K562 (cell line): Measurements from ENCODE around the gene SOAT1. TPM values are rescaled to one million over a fixed set of nuclear protein-coding genes. Genes with fewer than 3 reads are reported as not detected.

ENCODE experiments used
- BCOR ChIP-seq: fragments of 450-650 bp; IDR thresholded peaks from 2 replicates; pipeline ENCODE4 v1.6.1; 2016
- BDP1 ChIP-seq: IDR thresholded peaks from 3 replicates; pipeline ENCODE4 v1.6.1; 2011; ENCODE audit not compliant: insufficient read length, insufficient read depth
- CHD2 ChIP-seq: IDR thresholded peaks from 2 replicates; pipeline ENCODE4 v1.6.1; 2011; ENCODE audit warnings: low read depth, low read length
- DPF2 ChIP-seq: fragments of 450-650 bp; IDR thresholded peaks from 2 replicates; pipeline ENCODE4 v1.6.1; 2016
- ELF4 ChIP-seq: fragments of 450-650 bp; formaldehyde crosslinking; IDR thresholded peaks from 2 replicates; pipeline ENCODE4 v1.4.0; 2022; ENCODE audit warnings: missing genetic modification characterization
- FOXJ2 ChIP-seq: fragments of 200-800 bp; sonication (Bioruptor generic); IDR thresholded peaks from 2 replicates; pipeline ENCODE4 v1.6.1; 2016; ENCODE audit warnings: missing genetic modification characterization, missing compliant biosample characterization
- KAT7 ChIP-seq: sonication (generic); formaldehyde crosslinking; IDR thresholded peaks from 2 replicates; pipeline ENCODE4 v1.8.0; 2022; ENCODE audit warnings: missing genetic modification reagents, mild to moderate bottlenecking, borderline replicate concordance
- RBM22 ChIP-seq: fragments of 200-400 bp; formaldehyde crosslinking; IDR thresholded peaks from 2 replicates; pipeline ENCODE4 v1.6.1; 2018; ENCODE audit warnings: low read length, low read depth; ENCODE audit not compliant: poor library complexity, severe bottlenecking
- RFX1 ChIP-seq: fragments of 450-650 bp; IDR thresholded peaks from 2 replicates; pipeline ENCODE4 v1.6.1; 2016; ENCODE audit warnings: mild to moderate bottlenecking, moderate library complexity
- RHOXF2B ChIP-seq: fragments of 250-450 bp; sonication (Bioruptor Pico); conservative IDR thresholded peaks from 2 replicates; pipeline ENCODE4 v1.5.1; 2021
- SIN3B ChIP-seq: fragments of 450-650 bp; IDR thresholded peaks from 2 replicates; pipeline ENCODE4 v1.6.1; 2017; ENCODE audit warnings: low read depth, mild to moderate bottlenecking, moderate library complexity
- SIX5 ChIP-seq, 2 experiments: IDR thresholded peaks; 2 replicates each; pipeline ENCODE4 v1.6.1; 2011; ENCODE audit warnings: low read length in 2 of 2, borderline replicate concordance in 1 of 2, low read depth in 1 of 2, mild to moderate bottlenecking in 1 of 2, moderate library complexity in 1 of 2; ENCODE audit not compliant: insufficient read depth in 1 of 2
- SMARCA4 ChIP-seq: fragments of 450-650 bp; IDR thresholded peaks from 2 replicates; pipeline ENCODE4 v1.6.1; 2016
- SUPT5H ChIP-seq: fragments of 450-650 bp; IDR thresholded peaks from 2 replicates; pipeline ENCODE4 v1.6.1; 2016
- ZNF347 ChIP-seq: fragments of 450-650 bp; formaldehyde crosslinking; IDR thresholded peaks from 2 replicates; pipeline ENCODE4 v1.4.0; 2020; ENCODE audit warnings: low read depth, mild to moderate bottlenecking, moderate library complexity
- polyA plus RNA-seq, 8 experiments: library from polyadenylated mRNA; depleted of rRNA in 4 of 8; stranded (reverse) in 5 of 8; unstranded in 3 of 8; fragments of >200 nt; fragmentation: Nextera tagmentation in 2 of 8; fragmentation: Illumina TruSeq in 1 of 8; extraction: Ambion mirVana in 2 of 8; extraction: Trizol in 1 of 8; gene quantifications; 2 replicates each; pipeline versions ENCODE4 v1.2.1 to v1.2.3, GENCODE V29; 2011 to 2014; ENCODE audit warnings: inconsistent platforms in 1 of 8, missing spikeins in 1 of 8
- total RNA-seq, 7 experiments: library from RNA; depleted of rRNA in 6 of 7; stranded (reverse); fragments of >200 nt in 6 of 7; fragmentation: Illumina TruSeq in 2 of 7; extraction: Trizol in 2 of 7; gene quantifications; 2 replicates each; pipeline versions ENCODE4 v1.2.1 to v1.2.3, GENCODE V29; 2011 to 2021; ENCODE audit warnings: low replicate concordance in 1 of 7
- TF ChIP-seq, protein P1 (sequence below): fragments of 250-450 bp; sonication (Bioruptor Pico); IDR thresholded peaks from 2 replicates; pipeline ENCODE4 v1.4.0; 2020
- TF ChIP-seq, protein P2 (sequence below): fragments of 250-450 bp; sonication (Bioruptor Pico); IDR thresholded peaks from 2 replicates; pipeline ENCODE4 v1.4.0; 2020; ENCODE audit warnings: mild to moderate bottlenecking
- TF ChIP-seq, protein P3 (sequence below): fragments of 250-450 bp; sonication (Bioruptor Pico); IDR thresholded peaks from 2 replicates; pipeline ENCODE4 v1.4.0; 2020; ENCODE audit warnings: mild to moderate bottlenecking, moderate library complexity

SOAT1 gene
- total and polyA plus RNA-seq, 9 of the 15 experiments (the other 6 are each of a cell fraction or from before 2014, with no cell fraction given), result 5.5 to 29.1 (median 17.3) TPM

DNA sequence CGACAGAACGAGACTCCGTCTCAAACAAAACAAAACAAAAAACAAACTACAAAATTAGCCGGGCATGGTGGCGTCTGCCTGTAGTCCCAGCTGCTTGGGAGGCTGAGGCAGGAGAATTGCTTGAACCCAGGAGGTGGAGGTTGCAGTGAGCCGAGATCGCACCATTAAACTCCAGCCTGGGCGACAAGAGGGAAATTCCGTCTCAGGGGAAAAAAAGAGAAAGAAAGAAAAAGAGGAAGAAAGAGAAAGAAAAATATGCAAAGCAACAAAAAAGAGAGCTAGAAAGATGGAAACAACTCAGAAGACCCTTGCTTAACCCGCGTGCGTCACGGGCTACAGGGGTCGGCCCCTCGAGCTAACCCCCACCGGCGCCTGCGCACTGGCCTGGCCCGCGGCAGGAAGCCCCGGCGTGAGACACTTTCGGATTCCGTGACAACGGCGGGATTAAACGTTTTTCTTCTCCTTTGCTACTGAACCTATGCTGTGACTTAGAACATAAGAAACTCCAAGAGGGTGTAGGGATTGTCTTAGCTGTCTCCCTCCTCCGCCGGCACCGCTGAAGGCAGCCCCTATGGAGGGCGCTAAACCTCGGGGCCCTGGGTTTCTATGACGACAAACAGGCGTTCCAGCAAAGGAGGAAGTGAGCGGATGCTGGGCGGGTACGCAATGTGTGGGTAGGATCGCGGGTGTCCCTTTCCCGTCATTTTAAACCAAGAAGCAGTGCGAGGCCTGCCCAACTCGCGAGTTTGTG, 71.9 kb downstream of the SOAT1 start, which contains the start of gene AXDND1 (continued):
- TF ChIP-seq, protein P1, sequence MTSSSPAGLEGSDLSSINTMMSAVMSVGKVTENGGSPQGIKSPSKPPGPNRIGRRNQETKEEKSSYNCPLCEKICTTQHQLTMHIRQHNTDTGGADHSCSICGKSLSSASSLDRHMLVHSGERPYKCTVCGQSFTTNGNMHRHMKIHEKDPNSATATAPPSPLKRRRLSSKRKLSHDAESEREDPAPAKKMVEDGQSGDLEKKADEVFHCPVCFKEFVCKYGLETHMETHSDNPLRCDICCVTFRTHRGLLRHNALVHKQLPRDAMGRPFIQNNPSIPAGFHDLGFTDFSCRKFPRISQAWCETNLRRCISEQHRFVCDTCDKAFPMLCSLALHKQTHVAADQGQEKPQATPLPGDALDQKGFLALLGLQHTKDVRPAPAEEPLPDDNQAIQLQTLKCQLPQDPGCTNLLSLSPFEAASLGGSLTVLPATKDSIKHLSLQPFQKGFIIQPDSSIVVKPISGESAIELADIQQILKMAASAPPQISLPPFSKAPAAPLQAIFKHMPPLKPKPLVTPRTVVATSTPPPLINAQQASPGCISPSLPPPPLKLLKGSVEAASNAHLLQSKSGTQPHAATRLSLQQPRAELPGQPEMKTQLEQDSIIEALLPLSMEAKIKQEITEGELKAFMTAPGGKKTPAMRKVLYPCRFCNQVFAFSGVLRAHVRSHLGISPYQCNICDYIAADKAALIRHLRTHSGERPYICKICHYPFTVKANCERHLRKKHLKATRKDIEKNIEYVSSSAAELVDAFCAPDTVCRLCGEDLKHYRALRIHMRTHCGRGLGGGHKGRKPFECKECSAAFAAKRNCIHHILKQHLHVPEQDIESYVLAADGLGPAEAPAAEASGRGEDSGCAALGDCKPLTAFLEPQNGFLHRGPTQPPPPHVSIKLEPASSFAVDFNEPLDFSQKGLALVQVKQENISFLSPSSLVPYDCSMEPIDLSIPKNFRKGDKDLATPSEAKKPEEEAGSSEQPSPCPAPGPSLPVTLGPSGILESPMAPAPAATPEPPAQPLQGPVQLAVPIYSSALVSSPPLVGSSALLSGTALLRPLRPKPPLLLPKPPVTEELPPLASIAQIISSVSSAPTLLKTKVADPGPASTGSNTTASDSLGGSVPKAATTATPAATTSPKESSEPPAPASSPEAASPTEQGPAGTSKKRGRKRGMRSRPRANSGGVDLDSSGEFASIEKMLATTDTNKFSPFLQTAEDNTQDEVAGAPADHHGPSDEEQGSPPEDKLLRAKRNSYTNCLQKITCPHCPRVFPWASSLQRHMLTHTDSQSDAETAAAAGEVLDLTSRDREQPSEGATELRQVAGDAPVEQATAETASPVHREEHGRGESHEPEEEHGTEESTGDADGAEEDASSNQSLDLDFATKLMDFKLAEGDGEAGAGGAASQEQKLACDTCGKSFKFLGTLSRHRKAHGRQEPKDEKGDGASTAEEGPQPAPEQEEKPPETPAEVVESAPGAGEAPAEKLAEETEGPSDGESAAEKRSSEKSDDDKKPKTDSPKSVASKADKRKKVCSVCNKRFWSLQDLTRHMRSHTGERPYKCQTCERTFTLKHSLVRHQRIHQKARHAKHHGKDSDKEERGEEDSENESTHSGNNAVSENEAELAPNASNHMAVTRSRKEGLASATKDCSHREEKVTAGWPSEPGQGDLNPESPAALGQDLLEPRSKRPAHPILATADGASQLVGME, result no peak
- TF ChIP-seq BCOR, result peak; percentile 79
- peak; percentile 64; the same call in 1 of the 2 replicates for TF ChIP-seq CHD2
- TF ChIP-seq RFX1, result peak; percentile 99
- TF ChIP-seq FOXJ2 (tag), result peak; percentile 78; the same call in 1 of the 2 replicates
- peak; percentile 75; the same call in 1 of the 2 replicates for TF ChIP-seq KAT7
- TF ChIP-seq, protein P2, sequence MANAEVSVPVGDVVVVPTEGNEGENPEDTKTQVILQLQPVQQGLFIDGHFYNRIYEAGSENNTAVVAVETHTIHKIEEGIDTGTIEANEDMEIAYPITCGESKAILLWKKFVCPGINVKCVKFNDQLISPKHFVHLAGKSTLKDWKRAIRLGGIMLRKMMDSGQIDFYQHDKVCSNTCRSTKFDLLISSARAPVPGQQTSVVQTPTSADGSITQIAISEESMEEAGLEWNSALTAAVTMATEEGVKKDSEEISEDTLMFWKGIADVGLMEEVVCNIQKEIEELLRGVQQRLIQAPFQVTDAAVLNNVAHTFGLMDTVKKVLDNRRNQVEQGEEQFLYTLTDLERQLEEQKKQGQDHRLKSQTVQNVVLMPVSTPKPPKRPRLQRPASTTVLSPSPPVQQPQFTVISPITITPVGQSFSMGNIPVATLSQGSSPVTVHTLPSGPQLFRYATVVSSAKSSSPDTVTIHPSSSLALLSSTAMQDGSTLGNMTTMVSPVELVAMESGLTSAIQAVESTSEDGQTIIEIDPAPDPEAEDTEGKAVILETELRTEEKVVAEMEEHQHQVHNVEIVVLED, result no peak
- no peak for TF ChIP-seq RHOXF2B (CRISPR knock-in tag)
- no peak for TF ChIP-seq ZNF347 (CRISPR knock-in tag)
- TF ChIP-seq, protein P3, sequence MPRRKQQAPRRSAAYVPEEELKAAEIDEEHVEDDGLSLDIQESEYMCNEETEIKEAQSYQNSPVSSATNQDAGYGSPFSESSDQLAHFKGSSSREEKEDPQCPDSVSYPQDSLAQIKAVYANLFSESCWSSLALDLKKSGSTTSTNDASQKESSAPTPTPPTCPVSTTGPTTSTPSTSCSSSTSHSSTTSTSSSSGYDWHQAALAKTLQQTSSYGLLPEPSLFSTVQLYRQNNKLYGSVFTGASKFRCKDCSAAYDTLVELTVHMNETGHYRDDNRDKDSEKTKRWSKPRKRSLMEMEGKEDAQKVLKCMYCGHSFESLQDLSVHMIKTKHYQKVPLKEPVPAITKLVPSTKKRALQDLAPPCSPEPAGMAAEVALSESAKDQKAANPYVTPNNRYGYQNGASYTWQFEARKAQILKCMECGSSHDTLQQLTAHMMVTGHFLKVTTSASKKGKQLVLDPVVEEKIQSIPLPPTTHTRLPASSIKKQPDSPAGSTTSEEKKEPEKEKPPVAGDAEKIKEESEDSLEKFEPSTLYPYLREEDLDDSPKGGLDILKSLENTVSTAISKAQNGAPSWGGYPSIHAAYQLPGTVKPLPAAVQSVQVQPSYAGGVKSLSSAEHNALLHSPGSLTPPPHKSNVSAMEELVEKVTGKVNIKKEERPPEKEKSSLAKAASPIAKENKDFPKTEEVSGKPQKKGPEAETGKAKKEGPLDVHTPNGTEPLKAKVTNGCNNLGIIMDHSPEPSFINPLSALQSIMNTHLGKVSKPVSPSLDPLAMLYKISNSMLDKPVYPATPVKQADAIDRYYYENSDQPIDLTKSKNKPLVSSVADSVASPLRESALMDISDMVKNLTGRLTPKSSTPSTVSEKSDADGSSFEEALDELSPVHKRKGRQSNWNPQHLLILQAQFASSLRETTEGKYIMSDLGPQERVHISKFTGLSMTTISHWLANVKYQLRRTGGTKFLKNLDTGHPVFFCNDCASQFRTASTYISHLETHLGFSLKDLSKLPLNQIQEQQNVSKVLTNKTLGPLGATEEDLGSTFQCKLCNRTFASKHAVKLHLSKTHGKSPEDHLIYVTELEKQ (CRISPR knock-in tag), result no peak
- TF ChIP-seq SIX5 (IDR thresholded peaks at IDR 0.05; ENCODE audit: borderline replicate concordance in 1 of 2, insufficient read depth in 1 of 2, low read depth in 1 of 2, low read length in 2 of 2), result peak in 1 of 2 experiments; percentile 17; a peak in 1 of 4 replicates
- TF ChIP-seq DPF2, result peak; percentile 77
- TF ChIP-seq RBM22, result peak; percentile 84
- TF ChIP-seq SIN3B, result peak; percentile 61; the same call in 1 of the 2 replicates
- TF ChIP-seq BDP1, result no peak
- TF ChIP-seq ELF4 (CRISPR knock-in tag), result no peak
- TF ChIP-seq SUPT5H, result peak; percentile 63; the same call in 1 of the 2 replicates
- peak; percentile 49 for TF ChIP-seq SMARCA4
